Fibroblast of pulmonary artery (primary cell): ENCODE measurements around the gene TMEM108.
A peak's percentile ranks its signal among the peaks of the same experiment; 100 is the strongest.

Experiments
- DNase-seq: peaks from one replicate; pipeline ENCODE4 v3.0.0-alpha.2; 2010; ENCODE audit warnings: low read depth
- H3K4me3 ChIP-seq: replicated peaks from 2 replicates; pipeline ENCODE4 v1.5.1; 2011; ENCODE audit warnings: low read depth, mild to moderate bottlenecking, control low read depth, low read length, moderate library complexity
- CTCF ChIP-seq: IDR thresholded peaks from 2 replicates; pipeline ENCODE4 v1.5.1; 2011; ENCODE audit warnings: mild to moderate bottlenecking, control low read depth, low read length, inconsistent platforms; ENCODE audit errors: missing control alignments

Gene TMEM108

DNA sequence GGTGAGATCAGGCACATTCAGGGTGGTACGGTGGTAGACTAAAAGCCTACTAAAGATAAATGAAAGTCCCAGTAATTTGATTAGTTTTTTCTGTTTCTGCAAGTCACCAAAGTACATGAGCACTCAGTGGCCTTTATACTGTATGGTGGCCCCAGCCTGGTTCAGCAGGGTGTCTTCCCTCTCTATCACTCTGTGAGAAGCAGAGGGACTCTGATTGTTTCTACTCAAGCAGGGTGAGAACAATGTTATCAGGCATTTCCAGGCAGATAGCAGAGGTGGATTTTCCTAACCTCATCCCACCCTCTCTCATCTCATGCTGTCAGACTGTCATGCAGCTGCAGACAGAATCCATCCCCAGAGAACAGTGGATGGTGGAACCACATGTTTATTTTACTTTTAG, 290.2 kb downstream of the TMEM108 start:
- no peak overlapping the region for H3K4me3 ChIP-seq
- TF ChIP-seq CTCF, result no peak
- no peak for DNase-seq

- H3K4me3 ChIP-seq, result no peak overlapping the region
- no peak for DNase-seq
- no peak for TF ChIP-seq CTCF
Observed at GRCh38 chr3:133329626-133330025, 291.4 kb downstream of the TMEM108 start.

GRCh38 chr3:133330065-133330464, 291.9 kb downstream of the TMEM108 start:
- no peak for TF ChIP-seq CTCF
- peak; percentile 5 for DNase-seq
- H3K4me3 ChIP-seq, result no peak overlapping the region

- H3K4me3 ChIP-seq, result no peak overlapping the region
- no peak for TF ChIP-seq CTCF
Observed at GRCh38 chr3:133330522-133330921, 292.3 kb downstream of the TMEM108 start.

GRCh38 chr3:133354721-133355120, 316.5 kb downstream of the TMEM108 start:
- no peak overlapping the region for H3K4me3 ChIP-seq
- DNase-seq, result no peak
- no peak for TF ChIP-seq CTCF

More at GRCh38 chr3:133330522-133330921, 292.3 kb downstream of the TMEM108 start:
- DNase-seq, result peak; percentile 12

DNA sequence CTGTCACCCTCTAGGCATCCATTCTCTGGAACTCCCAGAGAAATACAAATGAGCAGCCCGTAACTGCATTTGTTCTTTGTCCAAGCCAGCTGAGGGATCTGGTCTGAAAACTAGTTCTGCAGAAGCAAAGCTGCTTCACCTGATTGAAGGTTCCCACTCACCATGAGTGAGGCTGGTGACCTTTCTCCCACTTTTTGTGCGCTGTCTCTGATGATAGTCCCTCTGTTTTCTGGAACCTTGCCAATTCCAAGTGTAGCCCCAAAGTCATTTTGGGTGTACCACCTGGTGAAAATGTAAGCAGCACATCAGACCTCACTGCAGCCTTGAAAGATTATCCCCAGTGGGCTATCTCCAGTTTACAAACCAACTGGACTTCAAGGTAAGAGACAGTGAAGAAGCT, 322.3 kb downstream of the TMEM108 start:
- no peak for TF ChIP-seq CTCF
- DNase-seq, result no peak
- H3K4me3 ChIP-seq, result no peak overlapping the region

GRCh38 chr3:133361011-133361410, 322.8 kb downstream of the TMEM108 start:
- H3K4me3 ChIP-seq, result no peak overlapping the region
- no peak for DNase-seq
- TF ChIP-seq CTCF, result no peak
